GM23338 (cell line): ENCODE data around the gene NAPG. TPM values are rescaled to one million over a fixed set of nuclear protein-coding genes. Genes with fewer than 3 reads are reported as not detected.

Source experiments
- ATAC-seq: fragments of 200-7000 bp; cut with Tn5 transposase; 3 replicates; pipeline ENCODE4 v1.9.1; 2020
- DNase-seq: peaks from one replicate; pipeline ENCODE4 v3.0.0-alpha.2; 2015; ENCODE audit warnings: low spot score
- H2AFZ ChIP-seq: fragments of 200-600 bp; sonication (generic); 2 replicates; pipeline ENCODE4 v1.8.0; 2016; ENCODE audit warnings: antibody characterized with exemption, mild to moderate bottlenecking, moderate library complexity
- H3F3A ChIP-seq: fragments of 200-600 bp; sonication (generic); replicated peaks from 2 replicates; pipeline ENCODE4 v1.8.0; 2017; ENCODE audit warnings: antibody characterized with exemption, mixed run types, low read depth
- H3K27ac ChIP-seq: fragments of 200-600 bp; sonication (generic); 2 replicates; pipeline ENCODE4 v1.6.1; 2016; ENCODE audit warnings: low read depth
- H3K27me3 ChIP-seq: fragments of 200-600 bp; sonication (generic); 2 replicates; pipeline ENCODE4 v1.8.0; 2016; ENCODE audit warnings: mild to moderate bottlenecking, mixed run types, moderate library complexity; ENCODE audit not compliant: insufficient read depth
- H3K36me3 ChIP-seq: fragments of 200-600 bp; sonication (generic); 2 replicates; pipeline ENCODE4 v1.8.0; 2016; ENCODE audit warnings: mild to moderate bottlenecking; ENCODE audit not compliant: insufficient read depth
- H3K4me1 ChIP-seq: fragments of 200-600 bp; sonication (generic); 2 replicates; pipeline ENCODE4 v1.8.0; 2016; ENCODE audit warnings: mild to moderate bottlenecking, moderate library complexity; ENCODE audit not compliant: insufficient read depth
- H3K4me2 ChIP-seq: fragments of 200-600 bp; sonication (generic); 2 replicates; pipeline ENCODE4 v1.7.1; 2017; ENCODE audit warnings: mixed run types
- H3K4me3 ChIP-seq: fragments of 200-600 bp; sonication (generic); 2 replicates; pipeline ENCODE4 v1.6.1; 2016; ENCODE audit warnings: mixed run types
- H3K79me2 ChIP-seq: fragments of 200-600 bp; sonication (generic); replicated peaks from 2 replicates; pipeline ENCODE4 v1.8.0; 2017; ENCODE audit warnings: mild to moderate bottlenecking; ENCODE audit not compliant: insufficient read depth
- H3K9me2 ChIP-seq: fragments of 200-600 bp; sonication (generic); 2 replicates; pipeline ENCODE4 v1.8.0; 2017; ENCODE audit not compliant: insufficient read depth
- H4K20me1 ChIP-seq: fragments of 200-600 bp; sonication (generic); replicated peaks from 2 replicates; pipeline ENCODE4 v1.8.0; 2017; ENCODE audit warnings: mild to moderate bottlenecking; ENCODE audit not compliant: insufficient read depth
- H3K27ac Mint-ChIP-seq: 2 replicates; pipeline ENCODE4 v1.8.0; 2020; ENCODE audit warnings: inconsistent platforms, mild to moderate bottlenecking, moderate library complexity, mixed read lengths
- H3K27me3 Mint-ChIP-seq: 3 replicates; pipeline ENCODE4 v1.8.0; 2022; ENCODE audit warnings: low read depth, mild to moderate bottlenecking, moderate library complexity, mixed read lengths, inconsistent platforms; ENCODE audit not compliant: insufficient read depth, poor library complexity
- H3K36me3 Mint-ChIP-seq: 3 replicates; pipeline ENCODE4 v1.8.0; 2021; ENCODE audit warnings: low read depth, mild to moderate bottlenecking, inconsistent platforms, moderate library complexity, mixed read lengths
- H3K4me1 Mint-ChIP-seq: 3 replicates; pipeline ENCODE4 v1.8.0; 2020; ENCODE audit warnings: mild to moderate bottlenecking, inconsistent platforms, mixed read lengths
- H3K4me3 Mint-ChIP-seq: 3 replicates; pipeline ENCODE4 v1.8.0; 2021; ENCODE audit warnings: moderate library complexity, mild to moderate bottlenecking, inconsistent platforms, mixed read lengths
- H3K9me3 Mint-ChIP-seq: 3 replicates; pipeline ENCODE4 v1.8.0; 2020; ENCODE audit warnings: moderate library complexity, mild to moderate bottlenecking, inconsistent platforms, mixed read lengths
- CTCF ChIP-seq, 2 experiments: fragments of 200-600 bp in 1 of 2; sonication (generic) in 1 of 2; conservative IDR thresholded peaks; 2 replicates each; pipeline versions ENCODE4 v1.5.1 to v1.6.1; 2016 to 2017; ENCODE audit warnings: antibody characterized with exemption in 2 of 2, low read depth in 2 of 2, mild to moderate bottlenecking in 2 of 2, moderate library complexity in 1 of 2
- ETS1 ChIP-seq: IDR thresholded peaks from 2 replicates; pipeline ENCODE4 v1.6.1; 2016; ENCODE audit warnings: antibody characterized with exemption
- EZH2 ChIP-seq: fragments of 200-600 bp; sonication (generic); IDR thresholded peaks from one replicate; pipeline ENCODE4 v1.8.0; 2017; ENCODE audit warnings: antibody characterized with exemption, mild to moderate bottlenecking, low read depth; ENCODE audit not compliant: unreplicated experiment
- NANOG ChIP-seq: IDR thresholded peaks from 2 replicates; pipeline ENCODE4 v1.6.1; 2016; ENCODE audit warnings: antibody characterized with exemption, borderline replicate concordance
- ZNF114 ChIP-seq: fragments of 250-450 bp; sonication (Bioruptor Pico); IDR thresholded peaks from 2 replicates; pipeline ENCODE4 v1.5.0; 2020; ENCODE audit warnings: mild to moderate bottlenecking, moderate library complexity
- ZNF331 ChIP-seq: fragments of 250-450 bp; sonication (Bioruptor Pico); IDR thresholded peaks from 2 replicates; pipeline ENCODE4 v1.5.0; 2020; ENCODE audit warnings: low read depth, mild to moderate bottlenecking, moderate library complexity
- polyA plus RNA-seq: library from polyadenylated mRNA; unstranded; fragments of >200 nt; fragmentation: Nextera tagmentation; extraction: Ambion mirVana; gene quantifications from 2 replicates; pipeline ENCODE4 v1.2.1, GENCODE V29; 2016
- total RNA-seq: library from RNA; depleted of rRNA; stranded (reverse); fragments of >200 nt; shearing (Covaris generic); gene quantifications from 2 replicates; pipeline ENCODE4 v1.2.3, GENCODE V29; 2014
- TF ChIP-seq, protein P1 (sequence below): fragments of 250-450 bp; sonication (Bioruptor Pico); IDR thresholded peaks from 2 replicates; pipeline ENCODE4 v1.5.0; 2020; ENCODE audit warnings: mild to moderate bottlenecking, moderate library complexity

Gene NAPG
- total and polyA plus RNA-seq, 2 experiments from 2014 or later, result 26.8 to 40.1 TPM

DNA sequence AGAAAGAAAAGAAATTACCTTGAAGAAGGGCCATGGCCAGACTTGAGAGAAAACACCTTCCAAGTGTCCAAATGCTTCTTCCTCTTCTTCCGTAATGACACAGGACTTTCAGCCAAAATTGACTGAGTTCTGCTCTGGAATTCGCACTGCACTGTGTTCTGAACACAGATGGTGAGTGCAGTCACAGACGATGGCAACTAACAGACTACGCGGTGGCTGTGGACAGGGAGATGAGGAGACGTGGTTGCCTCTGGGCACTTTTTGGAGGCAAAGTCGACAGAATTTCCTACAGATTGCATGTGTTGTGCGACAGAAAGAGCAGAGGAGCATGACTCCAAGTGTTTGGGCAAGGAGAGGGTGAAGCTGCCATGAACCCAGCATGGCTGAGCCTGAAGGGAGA, 4.3 kb upstream of the NAPG start (continued):
- TF ChIP-seq, protein P1, sequence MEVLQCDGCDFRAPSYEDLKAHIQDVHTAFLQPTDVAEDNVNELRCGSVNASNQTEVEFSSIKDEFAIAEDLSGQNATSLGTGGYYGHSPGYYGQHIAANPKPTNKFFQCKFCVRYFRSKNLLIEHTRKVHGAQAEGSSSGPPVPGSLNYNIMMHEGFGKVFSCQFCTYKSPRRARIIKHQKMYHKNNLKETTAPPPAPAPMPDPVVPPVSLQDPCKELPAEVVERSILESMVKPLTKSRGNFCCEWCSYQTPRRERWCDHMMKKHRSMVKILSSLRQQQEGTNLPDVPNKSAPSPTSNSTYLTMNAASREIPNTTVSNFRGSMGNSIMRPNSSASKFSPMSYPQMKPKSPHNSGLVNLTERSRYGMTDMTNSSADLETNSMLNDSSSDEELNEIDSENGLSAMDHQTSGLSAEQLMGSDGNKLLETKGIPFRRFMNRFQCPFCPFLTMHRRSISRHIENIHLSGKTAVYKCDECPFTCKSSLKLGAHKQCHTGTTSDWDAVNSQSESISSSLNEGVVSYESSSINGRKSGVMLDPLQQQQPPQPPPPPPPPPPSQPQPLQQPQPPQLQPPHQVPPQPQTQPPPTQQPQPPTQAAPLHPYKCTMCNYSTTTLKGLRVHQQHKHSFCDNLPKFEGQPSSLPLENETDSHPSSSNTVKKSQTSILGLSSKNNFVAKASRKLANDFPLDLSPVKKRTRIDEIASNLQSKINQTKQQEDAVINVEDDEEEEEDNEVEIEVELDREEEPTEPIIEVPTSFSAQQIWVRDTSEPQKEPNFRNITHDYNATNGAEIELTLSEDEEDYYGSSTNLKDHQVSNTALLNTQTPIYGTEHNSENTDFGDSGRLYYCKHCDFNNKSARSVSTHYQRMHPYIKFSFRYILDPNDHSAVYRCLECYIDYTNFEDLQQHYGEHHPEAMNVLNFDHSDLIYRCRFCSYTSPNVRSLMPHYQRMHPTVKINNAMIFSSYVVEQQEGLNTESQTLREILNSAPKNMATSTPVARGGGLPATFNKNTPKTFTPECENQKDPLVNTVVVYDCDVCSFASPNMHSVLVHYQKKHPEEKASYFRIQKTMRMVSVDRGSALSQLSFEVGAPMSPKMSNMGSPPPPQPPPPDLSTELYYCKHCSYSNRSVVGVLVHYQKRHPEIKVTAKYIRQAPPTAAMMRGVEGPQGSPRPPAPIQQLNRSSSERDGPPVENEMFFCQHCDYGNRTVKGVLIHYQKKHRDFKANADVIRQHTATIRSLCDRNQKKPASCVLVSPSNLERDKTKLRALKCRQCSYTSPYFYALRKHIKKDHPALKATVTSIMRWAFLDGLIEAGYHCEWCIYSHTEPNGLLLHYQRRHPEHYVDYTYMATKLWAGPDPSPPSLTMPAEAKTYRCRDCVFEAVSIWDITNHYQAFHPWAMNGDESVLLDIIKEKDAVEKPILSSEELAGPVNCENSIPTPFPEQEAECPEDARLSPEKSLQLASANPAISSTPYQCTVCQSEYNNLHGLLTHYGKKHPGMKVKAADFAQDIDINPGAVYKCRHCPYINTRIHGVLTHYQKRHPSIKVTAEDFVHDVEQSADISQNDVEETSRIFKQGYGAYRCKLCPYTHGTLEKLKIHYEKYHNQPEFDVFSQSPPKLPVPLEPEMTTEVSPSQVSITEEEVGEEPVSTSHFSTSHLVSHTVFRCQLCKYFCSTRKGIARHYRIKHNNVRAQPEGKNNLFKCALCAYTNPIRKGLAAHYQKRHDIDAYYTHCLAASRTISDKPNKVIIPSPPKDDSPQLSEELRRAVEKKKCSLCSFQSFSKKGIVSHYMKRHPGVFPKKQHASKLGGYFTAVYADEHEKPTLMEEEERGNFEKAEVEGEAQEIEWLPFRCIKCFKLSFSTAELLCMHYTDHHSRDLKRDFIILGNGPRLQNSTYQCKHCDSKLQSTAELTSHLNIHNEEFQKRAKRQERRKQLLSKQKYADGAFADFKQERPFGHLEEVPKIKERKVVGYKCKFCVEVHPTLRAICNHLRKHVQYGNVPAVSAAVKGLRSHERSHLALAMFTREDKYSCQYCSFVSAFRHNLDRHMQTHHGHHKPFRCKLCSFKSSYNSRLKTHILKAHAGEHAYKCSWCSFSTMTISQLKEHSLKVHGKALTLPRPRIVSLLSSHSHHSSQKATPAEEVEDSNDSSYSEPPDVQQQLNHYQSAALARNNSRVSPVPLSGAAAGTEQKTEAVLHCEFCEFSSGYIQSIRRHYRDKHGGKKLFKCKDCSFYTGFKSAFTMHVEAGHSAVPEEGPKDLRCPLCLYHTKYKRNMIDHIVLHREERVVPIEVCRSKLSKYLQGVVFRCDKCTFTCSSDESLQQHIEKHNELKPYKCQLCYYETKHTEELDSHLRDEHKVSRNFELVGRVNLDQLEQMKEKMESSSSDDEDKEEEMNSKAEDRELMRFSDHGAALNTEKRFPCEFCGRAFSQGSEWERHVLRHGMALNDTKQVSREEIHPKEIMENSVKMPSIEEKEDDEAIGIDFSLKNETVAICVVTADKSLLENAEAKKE (CRISPR knock-in tag), result no peak

GRCh38 chr18:10522574-10522973, 3.3 kb upstream of the NAPG start:
- Mint-ChIP-seq H3K27me3 (peaks cover 9% of the 10 kb centered on the region), H3K4me3 (no peak overlapping the region), H3K27ac (no peak overlapping the region), H3K4me1 (peaks cover 20% of the 10 kb centered on the region), H3K9me3 (no peaks in the 10 kb centered on the region), H3K36me3 (no peaks in the 10 kb centered on the region)
- no peak for ATAC-seq
- Histone ChIP-seq H3K9me2 (no peaks in the 10 kb centered on the region), H3K27me3 (no peaks in the 10 kb centered on the region), H2AFZ (no peak overlapping the region), H3K4me3 (no peak overlapping the region), H3F3A (no peaks in the 10 kb centered on the region), H3K79me2 (peaks cover 13% of the 10 kb centered on the region), H3K4me1 (peaks cover 5% of the 10 kb centered on the region; the same call in 1 of the 2 replicates), H3K36me3 (no peaks in the 10 kb centered on the region), H3K27ac (no peak overlapping the region), H4K20me1 (peaks cover 6% of the 10 kb centered on the region), H3K4me2 (no peak overlapping the region)
- DNase-seq, result no peak
- TF ChIP-seq EZH2 (no peak), CTCF (conservative IDR thresholded peaks at IDR 0.05; ENCODE audit: low read depth in 2 of 2) (no peak), ZNF114 (CRISPR knock-in tag) (no peak), ETS1 (no peak), NANOG (no peak), ZNF331 (CRISPR knock-in tag) (no peak)
- TF ChIP-seq, protein P1 (CRISPR knock-in tag), result no peak
